Ovary (tissue), 3 donors: ENCODE data around the gene SNORC.

Experiments used
- POLR2A ChIP-seq: fragments of 450-650 bp; IDR thresholded peaks from one replicate; pipeline ENCODE4 v1.6.1; 2017; ENCODE audit warnings: antibody characterized with exemption, mild to moderate bottlenecking, moderate library complexity
- TF ChIP-seq, protein P1 (sequence below), 3 donors: fragments of 450-650 bp in 2 of 3; fragments of 200-600 bp in 1 of 3; IDR thresholded peaks; one replicate each; pipeline versions ENCODE4 v1.5.1 to v1.8.0; 2016 to 2022; ENCODE audit warnings: antibody characterized with exemption in 3 of 3, mild to moderate bottlenecking in 1 of 3
- donor health status: DM: no; HTN: no; CAD: no.

DNA sequence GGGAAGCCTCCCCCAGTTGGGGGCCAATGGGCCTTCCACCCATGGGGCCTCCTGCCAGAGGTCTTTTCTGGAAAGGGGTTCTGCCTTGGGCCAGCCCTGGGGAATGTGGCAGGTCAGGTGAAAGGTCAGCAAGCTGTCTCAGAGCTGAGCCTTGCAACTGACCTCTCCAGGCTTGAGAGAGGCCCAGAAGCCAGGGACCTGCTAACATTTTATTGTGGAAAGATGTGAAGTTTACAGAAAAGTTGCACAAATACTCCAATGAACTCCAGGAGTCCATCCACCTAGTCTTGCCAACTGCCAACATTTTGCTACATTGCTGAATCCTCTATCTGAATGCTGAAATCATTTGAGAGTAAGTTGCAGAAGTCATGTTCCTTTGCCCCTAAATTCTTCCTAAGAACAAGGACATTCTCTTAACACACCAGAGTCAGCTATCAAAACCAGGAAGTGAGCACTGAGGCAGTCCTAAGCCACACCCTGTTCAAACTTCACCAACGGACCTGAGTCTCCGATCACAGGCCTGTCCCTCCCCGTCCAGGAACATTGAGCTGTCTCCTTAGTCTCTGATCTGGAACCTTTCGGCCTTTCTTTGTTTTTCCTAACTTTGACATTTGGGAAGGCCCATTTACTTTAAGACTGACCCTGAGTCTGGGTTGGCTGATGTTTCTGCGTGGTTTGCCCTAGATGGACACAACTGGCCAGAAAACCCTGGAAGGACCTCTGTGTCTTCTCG is 4.0 kb downstream of the SNORC start:
- TF ChIP-seq POLR2A = no peak
- TF ChIP-seq, protein P1, sequence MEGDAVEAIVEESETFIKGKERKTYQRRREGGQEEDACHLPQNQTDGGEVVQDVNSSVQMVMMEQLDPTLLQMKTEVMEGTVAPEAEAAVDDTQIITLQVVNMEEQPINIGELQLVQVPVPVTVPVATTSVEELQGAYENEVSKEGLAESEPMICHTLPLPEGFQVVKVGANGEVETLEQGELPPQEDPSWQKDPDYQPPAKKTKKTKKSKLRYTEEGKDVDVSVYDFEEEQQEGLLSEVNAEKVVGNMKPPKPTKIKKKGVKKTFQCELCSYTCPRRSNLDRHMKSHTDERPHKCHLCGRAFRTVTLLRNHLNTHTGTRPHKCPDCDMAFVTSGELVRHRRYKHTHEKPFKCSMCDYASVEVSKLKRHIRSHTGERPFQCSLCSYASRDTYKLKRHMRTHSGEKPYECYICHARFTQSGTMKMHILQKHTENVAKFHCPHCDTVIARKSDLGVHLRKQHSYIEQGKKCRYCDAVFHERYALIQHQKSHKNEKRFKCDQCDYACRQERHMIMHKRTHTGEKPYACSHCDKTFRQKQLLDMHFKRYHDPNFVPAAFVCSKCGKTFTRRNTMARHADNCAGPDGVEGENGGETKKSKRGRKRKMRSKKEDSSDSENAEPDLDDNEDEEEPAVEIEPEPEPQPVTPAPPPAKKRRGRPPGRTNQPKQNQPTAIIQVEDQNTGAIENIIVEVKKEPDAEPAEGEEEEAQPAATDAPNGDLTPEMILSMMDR (IDR thresholded peaks at IDR 0.05) = no peak
